Activated CD4-positive, alpha-beta T cell treated with anti-CD3 and anti-CD28 coated beads for 48 hours (primary cell): ENCODE measurements around the gene HSPE1.
A peak's percentile ranks its signal among the peaks of the same experiment; 100 is the strongest.
"Not testable (repeated sequence)": the region's sequence is repeated elsewhere in the genome, so short reads cannot be mapped to it uniquely, and the experiment has no call there.

ENCODE experiments used
- DNase-seq: peaks from one replicate; pipeline ENCODE4 v3.0.0-alpha.2; 2020

Gene HSPE1

GRCh38 chr2:197499594-197500502, at the start of gene HSPE1, which contains the start of gene HSPD1:
TSS of gene HSPE1 (plus strand) at chr2:197500379. CDS start at chr2:197500437, 58 bp downstream.
TSS of gene HSPD1 (minus strand) at chr2:197499840. CDS start at chr2:197498848, 992 bp downstream.
- DNase-seq: peak; percentile 98

- no peak for DNase-seq
Measured at GRCh38 chr2:197450465-197450864, 49.7 kb upstream of the HSPE1 start.

- peak; percentile 21 for DNase-seq
Measured at GRCh38 chr2:197450935-197451358, 49.2 kb upstream of the HSPE1 start.

GRCh38 chr2:197452754-197453122, 47.4 kb upstream of the HSPE1 start:
- no peak for DNase-seq

- DNase-seq: peak; percentile 99
Measured at GRCh38 chr2:197453123-197453913, 46.9 kb upstream of the HSPE1 start, which contains the start of gene COQ10B. TSS of gene COQ10B (plus strand) at chr2:197453552. CDS start at chr2:197453561, 9 bp downstream.

- no peak for DNase-seq
Measured at GRCh38 chr2:197453914-197454398, 46.2 kb upstream of the HSPE1 start.

- DNase-seq: no peak
Measured at GRCh38 chr2:197454923-197455322, 45.3 kb upstream of the HSPE1 start.

GRCh38 chr2:197455428-197455827, 44.8 kb upstream of the HSPE1 start:
- DNase-seq: no peak

- DNase-seq: no peak
Measured at GRCh38 chr2:197460649-197461048, 39.5 kb upstream of the HSPE1 start.

GRCh38 chr2:197461057-197461456, 39.1 kb upstream of the HSPE1 start:
- no peak for DNase-seq

GRCh38 chr2:197464175-197464574, 36.0 kb upstream of the HSPE1 start:
- DNase-seq: no peak

GRCh38 chr2:197472166-197472565, 28.0 kb upstream of the HSPE1 start:
- no peak for DNase-seq

GRCh38 chr2:197477797-197478196, 22.4 kb upstream of the HSPE1 start:
- no peak for DNase-seq

GRCh38 chr2:197480165-197481036, 19.8 kb upstream of the HSPE1 start:
- no peak for DNase-seq

GRCh38 chr2:197484248-197484647, 15.9 kb upstream of the HSPE1 start:
- DNase-seq: not testable (repeated sequence)

- DNase-seq: no peak
Measured at GRCh38 chr2:197486175-197486574, 14.0 kb upstream of the HSPE1 start.

- no peak for DNase-seq
Measured at GRCh38 chr2:197487385-197487784, 12.8 kb upstream of the HSPE1 start.

- no peak for DNase-seq
Measured at GRCh38 chr2:197495433-197496134, 4.6 kb upstream of the HSPE1 start.

GRCh38 chr2:197496695-197497094, 3.5 kb upstream of the HSPE1 start:
- DNase-seq: no peak

GRCh38 chr2:197497326-197497725, 2.9 kb upstream of the HSPE1 start:
- DNase-seq: no peak

GRCh38 chr2:197498235-197498936, 1.8 kb upstream of the HSPE1 start:
- DNase-seq: no peak
